NT2/D1 (cell line): ENCODE data around the gene CCT5.

ENCODE experiments used
- YY1 ChIP-seq: IDR thresholded peaks from 2 replicates; pipeline ENCODE4 v1.6.1; 2011; ENCODE audit not compliant: insufficient read length, insufficient read depth
- ZNF274 ChIP-seq: IDR thresholded peaks from 2 replicates; pipeline ENCODE4 v1.6.1; 2011; ENCODE audit warnings: mild to moderate bottlenecking, low read depth, low read length

GRCh38 chr5:10311595-10312425 is 61.7 kb downstream of the CCT5 start:
- TF ChIP-seq YY1 (no peak), ZNF274 (no peak)
